ENCODE data around the gene RYR1.

DNA sequence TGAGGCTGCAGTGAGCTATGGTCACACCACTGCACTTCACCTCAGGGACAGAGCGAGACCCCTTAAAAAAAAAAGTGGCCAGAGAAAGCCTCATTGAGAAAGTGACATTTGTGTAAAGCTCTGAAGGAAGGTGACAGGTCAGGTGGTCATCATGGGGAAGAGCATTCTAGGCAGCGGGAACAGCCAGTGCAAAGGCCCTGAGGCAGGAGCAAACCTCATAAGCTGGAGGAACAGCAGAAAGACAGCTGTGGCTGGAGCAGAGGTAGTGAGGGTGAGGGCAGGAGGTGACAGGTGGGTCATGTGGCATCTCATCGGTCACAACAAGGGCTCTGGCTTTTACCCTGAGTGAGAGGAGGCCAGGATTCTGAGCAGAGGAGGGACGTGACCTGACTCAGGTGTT, 64.4 kb downstream of the RYR1 start:
- TF ChIP-seq, protein P1, sequence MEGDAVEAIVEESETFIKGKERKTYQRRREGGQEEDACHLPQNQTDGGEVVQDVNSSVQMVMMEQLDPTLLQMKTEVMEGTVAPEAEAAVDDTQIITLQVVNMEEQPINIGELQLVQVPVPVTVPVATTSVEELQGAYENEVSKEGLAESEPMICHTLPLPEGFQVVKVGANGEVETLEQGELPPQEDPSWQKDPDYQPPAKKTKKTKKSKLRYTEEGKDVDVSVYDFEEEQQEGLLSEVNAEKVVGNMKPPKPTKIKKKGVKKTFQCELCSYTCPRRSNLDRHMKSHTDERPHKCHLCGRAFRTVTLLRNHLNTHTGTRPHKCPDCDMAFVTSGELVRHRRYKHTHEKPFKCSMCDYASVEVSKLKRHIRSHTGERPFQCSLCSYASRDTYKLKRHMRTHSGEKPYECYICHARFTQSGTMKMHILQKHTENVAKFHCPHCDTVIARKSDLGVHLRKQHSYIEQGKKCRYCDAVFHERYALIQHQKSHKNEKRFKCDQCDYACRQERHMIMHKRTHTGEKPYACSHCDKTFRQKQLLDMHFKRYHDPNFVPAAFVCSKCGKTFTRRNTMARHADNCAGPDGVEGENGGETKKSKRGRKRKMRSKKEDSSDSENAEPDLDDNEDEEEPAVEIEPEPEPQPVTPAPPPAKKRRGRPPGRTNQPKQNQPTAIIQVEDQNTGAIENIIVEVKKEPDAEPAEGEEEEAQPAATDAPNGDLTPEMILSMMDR (IDR thresholded peaks at IDR 0.05 in 2 of 3, conservative IDR thresholded peaks at IDR 0.05 in 1 of 3; ENCODE audit: borderline replicate concordance in 1 of 3, insufficient read depth in 1 of 3, low read depth in 2 of 3, low read length in 2 of 3): no peak
- no peak for TF ChIP-seq POLR2A (IDR thresholded peaks at IDR 0.05; ENCODE audit: borderline replicate concordance, extremely low read depth, insufficient read depth, insufficient read length)
- TF ChIP-seq EZH2 (IDR thresholded peaks at IDR 0.05): no peak
- TF ChIP-seq ZNF274 (IDR thresholded peaks at IDR 0.05; ENCODE audit: low read depth, low read length): no peak
- TF ChIP-seq, protein P2, sequence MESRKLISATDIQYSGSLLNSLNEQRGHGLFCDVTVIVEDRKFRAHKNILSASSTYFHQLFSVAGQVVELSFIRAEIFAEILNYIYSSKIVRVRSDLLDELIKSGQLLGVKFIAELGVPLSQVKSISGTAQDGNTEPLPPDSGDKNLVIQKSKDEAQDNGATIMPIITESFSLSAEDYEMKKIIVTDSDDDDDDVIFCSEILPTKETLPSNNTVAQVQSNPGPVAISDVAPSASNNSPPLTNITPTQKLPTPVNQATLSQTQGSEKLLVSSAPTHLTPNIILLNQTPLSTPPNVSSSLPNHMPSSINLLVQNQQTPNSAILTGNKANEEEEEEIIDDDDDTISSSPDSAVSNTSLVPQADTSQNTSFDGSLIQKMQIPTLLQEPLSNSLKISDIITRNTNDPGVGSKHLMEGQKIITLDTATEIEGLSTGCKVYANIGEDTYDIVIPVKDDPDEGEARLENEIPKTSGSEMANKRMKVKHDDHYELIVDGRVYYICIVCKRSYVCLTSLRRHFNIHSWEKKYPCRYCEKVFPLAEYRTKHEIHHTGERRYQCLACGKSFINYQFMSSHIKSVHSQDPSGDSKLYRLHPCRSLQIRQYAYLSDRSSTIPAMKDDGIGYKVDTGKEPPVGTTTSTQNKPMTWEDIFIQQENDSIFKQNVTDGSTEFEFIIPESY (IDR thresholded peaks at IDR 0.05; ENCODE audit: extremely low read depth, insufficient replicate concordance, low read length): no peak

All from HCT116 (cell line).